Prostate gland (tissue), 2 donors: ENCODE measurements around the gene CDC45. TPM values are rescaled to one million over a fixed set of nuclear protein-coding genes. Genes with fewer than 3 reads are reported as not detected.

Experiments used
- DNase-seq: peaks from one replicate; pipeline ENCODE4 v3.0.0-alpha.2; 2019; ENCODE audit warnings: low spot score
- H3K27ac ChIP-seq, 2 donors: fragments of 200-600 bp; sonication (generic); 2 replicates each; pipeline ENCODE4 v1.5.1; 2017 to 2019
- H3K27me3 ChIP-seq: fragments of 200-600 bp; sonication (generic); replicated peaks from 2 replicates; pipeline ENCODE4 v1.5.1; 2019; ENCODE audit not compliant: insufficient read depth
- H3K36me3 ChIP-seq, 2 donors: fragments of 200-600 bp; sonication (generic); 1 replicate in 1 of 2; 2 replicates in 1 of 2; pipeline versions ENCODE4 v1.5.1 to v1.8.1; 2017 to 2019
- H3K4me1 ChIP-seq: fragments of 200-600 bp; sonication (generic); replicated peaks from 2 replicates; pipeline ENCODE4 v1.5.1; 2019
- H3K4me3 ChIP-seq, 2 donors: fragments of 200-600 bp; sonication (generic); 2 replicates each; pipeline ENCODE4 v1.5.1; 2017 to 2019
- H3K9me3 ChIP-seq: fragments of 200-600 bp; sonication (generic); 2 replicates; pipeline ENCODE4 v1.5.1; 2017
- CTCF ChIP-seq, 4 experiments: fragments of 200-600 bp in 2 of 4; fragments of 450-650 bp in 2 of 4; sonication (generic) in 2 of 4; IDR thresholded peaks; 1 replicate in 3 of 4; 2 replicates in 1 of 4; pipeline ENCODE4 v1.5.1; 2016 to 2019; ENCODE audit warnings: antibody characterized with exemption in 4 of 4, mild to moderate bottlenecking in 2 of 4, moderate library complexity in 2 of 4
- POLR2A ChIP-seq: fragments of 450-650 bp; IDR thresholded peaks from one replicate; pipeline ENCODE4 v1.6.1; 2016; ENCODE audit warnings: antibody characterized with exemption, mild to moderate bottlenecking
- POLR2AphosphoS5 ChIP-seq: sonication (generic); formaldehyde crosslinking; IDR thresholded peaks from one replicate; pipeline ENCODE4 v1.6.1; 2017; ENCODE audit warnings: antibody characterized with exemption
- WGBS: methylation state at CpG from one replicate; pipeline ENCODE4 v1.1.5; 2018; 5-methylcytosine and 5-hydroxymethylcytosine counted together
- intact Hi-C: fragments of 100-400 bp; cut with DNase I; formaldehyde crosslinking; loops from one replicate; pipeline ENCODE4 v1.14.2; 2022
- total RNA-seq, 2 donors: library from RNA; depleted of rRNA; stranded (reverse); fragments of >200 nt; gene quantifications; one replicate each; pipeline ENCODE4 v1.1.0, GENCODE V29; 2016

CDC45 gene
- total RNA-seq, 2 donors from 2014 or later: 2.0 to 11.5 TPM

GRCh38 chr22:19508024-19508776 is 28.5 kb downstream of the CDC45 start:
- no peaks in the 10 kb centered on the region for H3K4me1 ChIP-seq
- intact Hi-C loops: no loop called here

GRCh38 chr22:19509191-19509590 is 29.5 kb downstream of the CDC45 start:
- H3K27me3 ChIP-seq: no peaks in the 10 kb centered on the region
- H3K9me3 ChIP-seq: no peaks in the 10 kb centered on the region
- no peak overlapping the region for H3K4me3 ChIP-seq
- DNase-seq: no peak
- intact Hi-C loops: no loop called here
- WGBS: 76% methylated on average over 3 of the region's 3 CpGs
- no peaks in the 10 kb centered on the region for H3K36me3 ChIP-seq
- no peaks in the 10 kb centered on the region for H3K4me1 ChIP-seq
- TF ChIP-seq CTCF (IDR thresholded peaks at IDR 0.05) (no peak), POLR2AphosphoS5 (no peak), POLR2A (no peak)
- H3K27ac ChIP-seq: no peak overlapping the region

More at GRCh38 chr22:19508024-19508776, 28.5 kb downstream of the CDC45 start:
- no peaks in the 10 kb centered on the region for H3K36me3 ChIP-seq
- H3K27ac ChIP-seq: no peak overlapping the region
- no peaks in the 10 kb centered on the region for H3K9me3 ChIP-seq
- WGBS: 91% methylated on average over 10 of the region's 10 CpGs
- no peaks in the 10 kb centered on the region for H3K27me3 ChIP-seq
- TF ChIP-seq POLR2A (no peak), CTCF (IDR thresholded peaks at IDR 0.05) (no peak), POLR2AphosphoS5 (no peak)
- no peak overlapping the region for H3K4me3 ChIP-seq
- DNase-seq: no peak

GRCh38 chr22:19509923-19510322 is 30.2 kb downstream of the CDC45 start:
- no peaks in the 10 kb centered on the region for H3K9me3 ChIP-seq
- H3K27ac ChIP-seq: no peak overlapping the region
- WGBS: 94% methylated on average over 2 of the region's 2 CpGs
- intact Hi-C loops: no loop called here
- H3K4me3 ChIP-seq: no peak overlapping the region
- no peak for DNase-seq
- H3K27me3 ChIP-seq: no peaks in the 10 kb centered on the region
- no peaks in the 10 kb centered on the region for H3K36me3 ChIP-seq
- TF ChIP-seq POLR2A: no peak
- no peaks in the 10 kb centered on the region for H3K4me1 ChIP-seq

- H3K27ac ChIP-seq: no peak overlapping the region
- H3K27me3 ChIP-seq: no peaks in the 10 kb centered on the region
- H3K4me3 ChIP-seq: no peak overlapping the region
- TF ChIP-seq POLR2AphosphoS5 (no peak), POLR2A (no peak), CTCF (IDR thresholded peaks at IDR 0.05) (no peak)
- 90% methylated on average over 2 of the region's 2 CpGs for WGBS
- no peaks in the 10 kb centered on the region for H3K9me3 ChIP-seq
- no peaks in the 10 kb centered on the region for H3K36me3 ChIP-seq
- no peaks in the 10 kb centered on the region for H3K4me1 ChIP-seq
- intact Hi-C loops: no loop called here
- no peak for DNase-seq
Observed at GRCh38 chr22:19510919-19511341, 31.2 kb downstream of the CDC45 start.

GRCh38 chr22:19513823-19514222 is 34.1 kb downstream of the CDC45 start:
- DNase-seq: no peak
- Histone ChIP-seq H3K27ac (no peak overlapping the region), H3K27me3 (no peaks in the 10 kb centered on the region), H3K9me3 (no peaks in the 10 kb centered on the region), H3K36me3 (no peaks in the 10 kb centered on the region), H3K4me1 (no peaks in the 10 kb centered on the region), H3K4me3 (no peak overlapping the region)
- WGBS: 69% methylated on average over 2 of the region's 2 CpGs
- intact Hi-C loops: no loop called here
- no peak for TF ChIP-seq POLR2AphosphoS5
- TF ChIP-seq POLR2A: no peak
- no peak for TF ChIP-seq CTCF (IDR thresholded peaks at IDR 0.05)
